K562 (cell line): ENCODE results near the gene CTCFL. TPM values are rescaled to one million over a fixed set of nuclear protein-coding genes. Genes with fewer than 3 reads are reported as not detected.

Experiments used
- ETV5 ChIP-seq: sonication (generic); formaldehyde crosslinking; IDR thresholded peaks from 2 replicates; pipeline ENCODE4 v1.4.0; 2020; ENCODE audit warnings: low read depth, mild to moderate bottlenecking, missing genetic modification reagents
- HOXB6 ChIP-seq: fragments of 250-450 bp; sonication (Bioruptor Pico); IDR thresholded peaks from 2 replicates; pipeline ENCODE4 v1.5.1; 2022; ENCODE audit warnings: mild to moderate bottlenecking, borderline replicate concordance
- JUNB ChIP-seq: fragments of 450-650 bp; formaldehyde crosslinking; conservative IDR thresholded peaks from 2 replicates; pipeline ENCODE4 v1.4.0; 2020; ENCODE audit warnings: mild to moderate bottlenecking
- KDM4B ChIP-seq, 2 experiments: fragments of 450-650 bp in 1 of 2; sonication (generic) in 1 of 2; IDR thresholded peaks; 2 replicates each; pipeline ENCODE4 v1.6.1; 2016 to 2017; ENCODE audit warnings: borderline replicate concordance in 2 of 2, antibody characterized with exemption in 1 of 2, low read depth in 1 of 2, mild to moderate bottlenecking in 1 of 2
- L3MBTL2 ChIP-seq: fragments of 450-650 bp; IDR thresholded peaks from 2 replicates; pipeline ENCODE4 v1.6.1; 2016; ENCODE audit warnings: mild to moderate bottlenecking, moderate library complexity
- LCOR ChIP-seq: sonication (generic); formaldehyde crosslinking; IDR thresholded peaks from 2 replicates; pipeline ENCODE4 v1.8.0; 2022; ENCODE audit warnings: mild to moderate bottlenecking, missing genetic modification reagents
- MECOM ChIP-seq: fragments of 250-450 bp; sonication (Bioruptor Pico); IDR thresholded peaks from 2 replicates; pipeline ENCODE4 v1.8.0; 2022; ENCODE audit warnings: inconsistent platforms
- NFXL1 ChIP-seq: fragments of 450-650 bp; formaldehyde crosslinking; IDR thresholded peaks from 2 replicates; pipeline ENCODE4 v1.4.0; 2021; ENCODE audit warnings: mild to moderate bottlenecking
- RBM17 ChIP-seq: fragments of 200-400 bp; formaldehyde crosslinking; IDR thresholded peaks from 2 replicates; pipeline ENCODE4 v1.6.1; 2017; ENCODE audit warnings: low read depth, mild to moderate bottlenecking, low read length, borderline replicate concordance
- ZBTB8A ChIP-seq: fragments of 450-650 bp; IDR thresholded peaks from 2 replicates; pipeline ENCODE4 v1.6.1; 2018; ENCODE audit warnings: mild to moderate bottlenecking, moderate library complexity; ENCODE audit not compliant: partially characterized antibody
- polyA plus RNA-seq, 8 experiments: library from polyadenylated mRNA; depleted of rRNA in 4 of 8; stranded (reverse) in 5 of 8; unstranded in 3 of 8; fragments of >200 nt; fragmentation: Nextera tagmentation in 2 of 8; fragmentation: Illumina TruSeq in 1 of 8; extraction: Ambion mirVana in 2 of 8; extraction: Trizol in 1 of 8; gene quantifications; 2 replicates each; pipeline versions ENCODE4 v1.2.1 to v1.2.3, GENCODE V29; 2011 to 2014; ENCODE audit warnings: inconsistent platforms in 1 of 8, missing spikeins in 1 of 8
- total RNA-seq, 7 experiments: library from RNA; depleted of rRNA in 6 of 7; stranded (reverse); fragments of >200 nt in 6 of 7; fragmentation: Illumina TruSeq in 2 of 7; extraction: Trizol in 2 of 7; gene quantifications; 2 replicates each; pipeline versions ENCODE4 v1.2.1 to v1.2.3, GENCODE V29; 2011 to 2021; ENCODE audit warnings: low replicate concordance in 1 of 7
- TF ChIP-seq, protein P1 (sequence below): sonication (generic); formaldehyde crosslinking; IDR thresholded peaks from 2 replicates; pipeline ENCODE4 v1.8.0; 2022; ENCODE audit warnings: missing genetic modification reagents, mild to moderate bottlenecking, moderate library complexity, borderline replicate concordance
- TF ChIP-seq, protein P2 (sequence below): IDR thresholded peaks from 2 replicates; pipeline ENCODE4 v1.6.1; 2011; ENCODE audit warnings: borderline replicate concordance, low read depth, mild to moderate bottlenecking, moderate library complexity, low read length; ENCODE audit not compliant: insufficient read depth, poor library complexity, severe bottlenecking

The CTCFL gene
- total and polyA plus RNA-seq, 9 of the 15 experiments (the other 6 are each of a cell fraction or from before 2014, with no cell fraction given) = 42.4 to 188 (median 111) TPM

DNA sequence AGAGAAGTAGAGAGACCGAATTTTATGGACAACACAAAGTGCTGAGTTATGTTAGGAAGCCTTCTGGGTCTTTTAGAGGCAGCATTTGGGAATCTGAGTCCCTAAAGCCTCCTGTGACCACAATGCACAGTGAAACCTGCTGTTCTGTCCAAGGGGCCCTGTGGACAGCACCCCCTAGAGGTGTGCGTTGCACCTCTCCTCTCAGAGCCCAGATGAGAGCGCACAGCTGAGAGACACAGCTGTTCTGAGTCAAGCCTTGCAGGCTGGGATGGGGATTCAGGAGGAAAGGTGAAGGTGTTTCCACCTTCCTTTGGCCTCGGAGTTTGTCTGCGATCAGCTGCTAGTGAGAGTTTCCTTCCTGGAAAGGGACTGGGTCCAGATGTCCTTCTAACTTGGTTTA lies 49.0 kb upstream of the CTCFL start (continued):
- TF ChIP-seq RBM17 = no peak
- TF ChIP-seq ZBTB8A = no peak
- TF ChIP-seq, protein P1, sequence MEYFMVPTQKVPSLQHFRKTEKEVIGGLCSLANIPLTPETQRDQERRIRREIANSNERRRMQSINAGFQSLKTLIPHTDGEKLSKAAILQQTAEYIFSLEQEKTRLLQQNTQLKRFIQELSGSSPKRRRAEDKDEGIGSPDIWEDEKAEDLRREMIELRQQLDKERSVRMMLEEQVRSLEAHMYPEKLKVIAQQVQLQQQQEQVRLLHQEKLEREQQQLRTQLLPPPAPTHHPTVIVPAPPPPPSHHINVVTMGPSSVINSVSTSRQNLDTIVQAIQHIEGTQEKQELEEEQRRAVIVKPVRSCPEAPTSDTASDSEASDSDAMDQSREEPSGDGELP (CRISPR knock-in tag) = peak; percentile 88
- no peak for TF ChIP-seq NFXL1
- no peak for TF ChIP-seq LCOR (CRISPR knock-in tag)
- no peak for TF ChIP-seq L3MBTL2
- TF ChIP-seq MECOM = no peak
- no peak for TF ChIP-seq KDM4B (IDR thresholded peaks at IDR 0.05; ENCODE audit: borderline replicate concordance in 2 of 2, low read depth in 1 of 2)
- TF ChIP-seq, protein P2, sequence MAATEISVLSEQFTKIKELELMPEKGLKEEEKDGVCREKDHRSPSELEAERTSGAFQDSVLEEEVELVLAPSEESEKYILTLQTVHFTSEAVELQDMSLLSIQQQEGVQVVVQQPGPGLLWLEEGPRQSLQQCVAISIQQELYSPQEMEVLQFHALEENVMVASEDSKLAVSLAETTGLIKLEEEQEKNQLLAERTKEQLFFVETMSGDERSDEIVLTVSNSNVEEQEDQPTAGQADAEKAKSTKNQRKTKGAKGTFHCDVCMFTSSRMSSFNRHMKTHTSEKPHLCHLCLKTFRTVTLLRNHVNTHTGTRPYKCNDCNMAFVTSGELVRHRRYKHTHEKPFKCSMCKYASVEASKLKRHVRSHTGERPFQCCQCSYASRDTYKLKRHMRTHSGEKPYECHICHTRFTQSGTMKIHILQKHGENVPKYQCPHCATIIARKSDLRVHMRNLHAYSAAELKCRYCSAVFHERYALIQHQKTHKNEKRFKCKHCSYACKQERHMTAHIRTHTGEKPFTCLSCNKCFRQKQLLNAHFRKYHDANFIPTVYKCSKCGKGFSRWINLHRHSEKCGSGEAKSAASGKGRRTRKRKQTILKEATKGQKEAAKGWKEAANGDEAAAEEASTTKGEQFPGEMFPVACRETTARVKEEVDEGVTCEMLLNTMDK = peak; percentile 33
- TF ChIP-seq HOXB6 (CRISPR knock-in tag) = no peak
- TF ChIP-seq JUNB (CRISPR knock-in tag) = no peak
- no peak for TF ChIP-seq ETV5 (CRISPR knock-in tag)
